Measurements from ENCODE around the gene REST. TPM values are rescaled to one million over a fixed set of nuclear protein-coding genes. Genes with fewer than 3 reads are reported as not detected.

REST gene
- total and polyA plus RNA-seq, 10 donors: 3.6 to 45.4 (median 37.1) TPM

- TF ChIP-seq POLR2AphosphoS5 (IDR thresholded peaks at IDR 0.05) (no peak), POLR2A (IDR thresholded peaks at IDR 0.05) (no peak), CTCF (IDR thresholded peaks at IDR 0.05 in 8 of 11, conservative IDR thresholded peaks at IDR 0.05 in 3 of 11) (no peak)
Observed at GRCh38 chr4:56972809-56973208, 65.1 kb downstream of the REST start.

GRCh38 chr4:56973336-56973735 is 65.6 kb downstream of the REST start:
- intact Hi-C loops (cut with DNase I; ENCODE audit: low total_unique reads): no loop called here

More at GRCh38 chr4:56972809-56973208, 65.1 kb downstream of the REST start:
- Histone ChIP-seq H3K36me3 (peaks cover 0 to 70% (median 57%) of the 10 kb centered on the region in 6 donors), H3K4me1 (peaks cover 13 to 40% (median 29%) of the 10 kb centered on the region in 6 donors), H3K4me3 (no peak overlapping the region), H3K27me3 (replicated peaks in 1 of 7) (no peaks in the 10 kb centered on the region), H3K27ac (no peak overlapping the region), H3K9me3 (peaks cover 0 to 16% (median 9%) of the 10 kb centered on the region in 8 donors)
- intact Hi-C loops (cut with DNase I; ENCODE audit: low total_unique reads): no loop called here
- no peak for DNase-seq

GRCh38 chr4:56976283-56976836 is 68.7 kb downstream of the REST start:
- TF ChIP-seq POLR2A (IDR thresholded peaks at IDR 0.05) (no peak), POLR2AphosphoS5 (IDR thresholded peaks at IDR 0.05) (no peak), CTCF (IDR thresholded peaks at IDR 0.05 in 8 of 11, conservative IDR thresholded peaks at IDR 0.05 in 3 of 11) (no peak)
- H3K4me3 ChIP-seq: peak overlapping the region; percentile 85 to 99 (median 98)
- H3K27me3 ChIP-seq (replicated peaks in 1 of 7): no peaks in the 10 kb centered on the region
- peaks cover 0 to 16% (median 9%) of the 10 kb centered on the region in 8 donors for H3K9me3 ChIP-seq
- H3K27ac ChIP-seq: peak overlapping the region in 6 of 8 donors; percentile 91 to 95 (median 94)
- no peak for DNase-seq
- intact Hi-C loops (cut with DNase I; ENCODE audit: low total_unique reads): loop anchor here (5.0 kb wide), 1 partner anchor 69 kb away; the partner anchor contains the start of gene REST
- peaks cover 0 to 42% (median 27%) of the 10 kb centered on the region in 6 donors for H3K36me3 ChIP-seq
- H3K4me1 ChIP-seq: peaks cover 32 to 67% (median 49%) of the 10 kb centered on the region in 6 donors
- WGBS, 5 donors: 2 to 4% (median 3%) methylated on average over 16 to 35 of the region's 35 CpGs

More at GRCh38 chr4:56973336-56973735, 65.6 kb downstream of the REST start:
- Histone ChIP-seq H3K27ac (no peak overlapping the region), H3K4me1 (peaks cover 13 to 44% (median 29%) of the 10 kb centered on the region in 6 donors), H3K36me3 (peaks cover 0 to 65% (median 54%) of the 10 kb centered on the region in 6 donors), H3K9me3 (peaks cover 0 to 16% (median 9%) of the 10 kb centered on the region in 8 donors), H3K4me3 (no peak overlapping the region), H3K27me3 (replicated peaks in 1 of 7) (no peaks in the 10 kb centered on the region)
- TF ChIP-seq CTCF (IDR thresholded peaks at IDR 0.05 in 8 of 11, conservative IDR thresholded peaks at IDR 0.05 in 3 of 11): no peak
- no peak for TF ChIP-seq POLR2AphosphoS5 (IDR thresholded peaks at IDR 0.05)
- TF ChIP-seq POLR2A (IDR thresholded peaks at IDR 0.05): no peak
- 96 to 99% (median 98%) methylated on average over 3 of the region's 3 CpGs for WGBS, 5 donors
- DNase-seq: no peak

DNA sequence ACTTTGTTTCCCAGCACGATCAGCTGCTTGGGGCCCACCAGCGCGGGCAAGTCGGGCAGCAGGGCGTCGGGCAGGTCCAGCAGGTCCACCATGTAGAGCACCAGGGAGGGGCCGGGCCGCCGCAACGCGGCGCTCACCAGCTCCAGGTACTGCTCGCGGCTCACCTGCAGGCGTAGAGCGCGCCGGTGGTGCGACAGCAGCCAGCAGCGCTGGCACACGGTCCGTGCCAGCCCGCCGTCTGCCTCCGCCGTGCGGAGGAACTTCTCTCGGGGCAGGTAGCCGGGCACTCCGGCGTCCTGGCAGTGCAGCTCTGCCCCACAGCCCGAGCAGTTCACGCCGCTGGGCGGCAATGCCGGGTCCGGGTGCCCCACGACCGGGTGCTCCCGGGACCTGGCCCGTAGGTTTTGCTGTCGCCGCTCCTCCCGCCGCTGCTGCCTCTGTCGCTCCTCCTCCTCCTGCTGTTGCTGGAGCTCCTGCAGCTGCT is 69.2 kb downstream of the REST start:
- peak; percentile 95 for DNase-seq

More for the DNA sequence above, 69.2 kb downstream of the REST start:
- no peak for TF ChIP-seq POLR2A (IDR thresholded peaks at IDR 0.05)
- no peak for TF ChIP-seq CTCF (IDR thresholded peaks at IDR 0.05 in 8 of 11, conservative IDR thresholded peaks at IDR 0.05 in 3 of 11)
- no peak for TF ChIP-seq POLR2AphosphoS5 (IDR thresholded peaks at IDR 0.05)
- Histone ChIP-seq H3K4me1 (peaks cover 37 to 72% (median 54%) of the 10 kb centered on the region in 6 donors), H3K9me3 (peaks cover 0 to 16% (median 9%) of the 10 kb centered on the region in 8 donors), H3K36me3 (peaks cover 0 to 37% (median 23%) of the 10 kb centered on the region in 6 donors), H3K27me3 (replicated peaks in 1 of 7) (no peaks in the 10 kb centered on the region), H3K27ac (peak overlapping the region; percentile 75 to 95 (median 94)), H3K4me3 (peak overlapping the region; percentile 85 to 99 (median 98))
- intact Hi-C loops (cut with DNase I; ENCODE audit: low total_unique reads): loop anchor here (5.0 kb wide), 1 partner anchor 70 kb away; the partner anchor contains the start of gene REST
- 0 to 1% (median 0%) methylated on average over 12 to 46 of the region's 46 CpGs for WGBS, 5 donors

Data from spleen (tissue), 11 donors.